HG02938 (cell line): ENCODE results near the gene DOCK8.

Source experiments
- ATAC-seq: cut with Tn5 transposase; IDR thresholded peaks from one replicate; pipeline ENCODE4 v1.9.1; 2021; ENCODE audit warnings: mild to moderate bottlenecking, moderate library complexity; ENCODE audit not compliant: unreplicated experiment

The DOCK8 gene

GRCh38 chr9:357560-357959 is 142.9 kb downstream of the DOCK8 start:
- ATAC-seq = no peak

- no peak for ATAC-seq
Measured at GRCh38 chr9:362561-363273, 148.1 kb downstream of the DOCK8 start.

GRCh38 chr9:363274-363612 is 148.6 kb downstream of the DOCK8 start:
- ATAC-seq = no peak

GRCh38 chr9:365436-365835 is 150.8 kb downstream of the DOCK8 start:
- ATAC-seq = no peak

GRCh38 chr9:366620-367019 is 152.0 kb downstream of the DOCK8 start:
- ATAC-seq = no peak

GRCh38 chr9:370086-370485 is 155.4 kb downstream of the DOCK8 start:
- ATAC-seq = no peak

- no peak for ATAC-seq
Measured at GRCh38 chr9:371349-371748, 156.7 kb downstream of the DOCK8 start.

- ATAC-seq = no peak
Measured at GRCh38 chr9:372128-372527, 157.5 kb downstream of the DOCK8 start.

GRCh38 chr9:373759-374206 is 159.1 kb downstream of the DOCK8 start:
- no peak for ATAC-seq

GRCh38 chr9:374736-375135 is 160.1 kb downstream of the DOCK8 start:
- no peak for ATAC-seq

- ATAC-seq = no peak
Measured at GRCh38 chr9:376115-376514, 161.4 kb downstream of the DOCK8 start.

- ATAC-seq = no peak
Measured at GRCh38 chr9:378263-378662, 163.6 kb downstream of the DOCK8 start.

- no peak for ATAC-seq
Measured at GRCh38 chr9:382383-382782, 167.7 kb downstream of the DOCK8 start.

- ATAC-seq = peak; percentile 54
Measured at GRCh38 chr9:385818-386398, 171.2 kb downstream of the DOCK8 start.

- no peak for ATAC-seq
Measured at GRCh38 chr9:389159-389558, 174.5 kb downstream of the DOCK8 start.

- ATAC-seq = no peak
Measured at GRCh38 chr9:389758-390157, 175.1 kb downstream of the DOCK8 start.

- ATAC-seq = no peak
Measured at GRCh38 chr9:392077-392804, 177.6 kb downstream of the DOCK8 start.

GRCh38 chr9:394347-395052 is 179.8 kb downstream of the DOCK8 start:
- ATAC-seq = no peak

GRCh38 chr9:396396-396795 is 181.7 kb downstream of the DOCK8 start:
- no peak for ATAC-seq

- ATAC-seq = no peak
Measured at GRCh38 chr9:398085-398484, 183.4 kb downstream of the DOCK8 start.

- ATAC-seq = no peak
Measured at GRCh38 chr9:401223-401622, 186.6 kb downstream of the DOCK8 start.

GRCh38 chr9:404234-404633 is 189.6 kb downstream of the DOCK8 start:
- no peak for ATAC-seq
